NCI-H187 (cell line): ENCODE data around the gene OR6C3.
"Not testable (repeated sequence)": the region's sequence is repeated elsewhere in the genome, so short reads cannot be mapped to it uniquely, and the experiment has no call there.

Source experiments
- DNase-seq, 2 experiments: peaks; one replicate each; lab custom pipeline; 2025; lab: John Stamatoyannopoulos, UW

OR6C3 gene

DNA sequence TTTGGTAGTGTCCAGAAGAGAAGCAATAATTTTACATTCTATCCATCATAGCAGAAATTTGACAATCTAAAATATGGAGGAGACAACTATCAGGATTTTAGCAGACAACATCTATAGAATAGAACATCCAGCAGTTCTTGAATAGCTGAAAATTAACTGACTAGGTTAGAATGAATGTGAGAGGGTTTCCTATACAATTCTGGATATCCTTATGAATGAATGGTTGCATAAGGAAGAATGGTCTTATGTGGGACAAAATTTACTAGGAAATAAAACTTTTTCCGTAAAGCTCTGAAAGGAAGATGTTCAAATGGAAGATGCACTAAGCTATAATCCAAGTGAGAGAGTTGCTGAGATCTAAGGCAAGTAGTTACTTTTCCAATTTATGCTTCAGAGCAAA lies at the start of gene OR6C3:
OR6C3 (plus strand) TSS at position 301 of the 400 bp plus-strand sequence. CDS start 955 bp downstream, outside the sequence.
- no peak for DNase-seq

DNA sequence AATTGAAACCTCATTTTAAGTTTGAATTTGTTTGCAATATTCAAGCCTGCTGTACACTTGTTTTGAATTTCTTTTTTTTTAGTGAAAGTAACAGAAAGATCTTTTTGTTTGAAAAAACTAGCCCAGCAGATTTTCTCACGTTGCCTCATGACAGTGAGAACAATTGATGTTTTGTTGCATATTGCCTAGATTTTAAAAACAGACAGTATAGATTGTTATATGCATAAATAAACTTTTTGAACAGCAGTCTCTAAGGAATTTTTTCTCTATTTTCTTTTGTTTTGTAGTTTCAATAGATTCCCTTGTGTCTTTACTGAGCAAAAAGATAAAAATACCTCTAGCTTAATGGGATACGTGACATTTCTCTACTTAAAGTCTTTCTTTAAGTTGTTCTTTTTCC lies 49.6 kb upstream of the OR6C3 start:
- no peak for DNase-seq

DNA sequence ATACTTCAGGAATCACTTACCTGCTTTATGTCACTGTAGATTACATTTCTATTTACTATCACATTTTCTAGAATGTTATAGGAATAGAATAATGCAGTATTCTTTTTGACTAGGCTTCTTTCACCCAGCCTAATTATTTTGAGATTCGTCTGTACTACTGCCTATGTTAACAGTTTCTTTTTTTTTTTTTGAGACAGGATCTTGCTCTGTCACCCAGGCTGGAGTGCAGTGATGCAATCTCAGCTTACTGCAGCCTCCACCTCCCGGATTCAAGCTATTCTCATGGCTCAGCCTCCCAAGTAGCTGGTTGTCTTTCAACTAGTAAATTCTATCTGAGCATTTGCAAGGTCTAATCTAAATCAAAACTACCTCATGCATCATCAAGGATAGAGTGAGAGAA lies 40.5 kb upstream of the OR6C3 start:
- no peak for DNase-seq

DNA sequence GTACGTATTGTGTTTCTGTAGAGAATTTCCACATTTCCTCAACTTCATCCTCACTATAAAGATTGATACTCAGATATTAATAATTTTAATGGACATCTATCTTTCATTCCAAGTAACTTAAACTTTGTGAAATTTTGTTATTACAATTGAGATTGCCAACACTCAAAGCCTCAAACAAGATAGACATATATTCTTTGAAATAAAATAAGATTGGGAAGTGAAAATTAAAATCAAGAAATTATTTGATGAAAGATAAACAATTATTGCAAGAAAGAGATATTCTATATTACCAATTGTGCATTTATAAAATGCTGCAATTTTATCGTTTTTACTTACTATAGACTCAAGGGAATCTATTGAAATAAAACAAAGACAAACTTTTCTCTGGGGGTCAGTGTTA lies 34.1 kb upstream of the OR6C3 start, which contains the start of gene OR6C6:
OR6C6 (minus strand) TSS at position 101 of the 400 bp plus-strand sequence. CDS start 1,337 bp downstream, outside the sequence.
- no peak for DNase-seq

DNA sequence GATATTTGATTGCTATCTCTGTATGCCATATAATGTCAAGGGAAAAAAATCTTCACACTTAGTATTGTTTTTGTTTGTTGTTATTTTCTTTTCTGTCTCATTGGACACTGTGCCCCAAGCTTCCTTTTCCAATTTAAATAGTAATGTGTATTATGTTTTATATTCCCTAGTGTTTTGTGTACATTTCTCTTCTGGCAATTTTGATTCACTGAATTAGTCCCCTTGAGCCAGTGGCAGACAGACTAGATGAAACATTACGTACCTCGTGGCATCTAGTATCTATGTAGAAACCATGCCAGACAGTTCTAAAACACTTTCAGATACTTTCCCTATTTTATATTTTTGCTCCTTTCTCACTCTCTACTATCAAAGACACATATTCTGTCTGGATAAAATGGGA lies 16.5 kb upstream of the OR6C3 start, which contains the start of gene OR6C1:
OR6C1 (plus strand) TSS at position 301 of the 400 bp plus-strand sequence. CDS start 6,257 bp downstream, outside the sequence.
- DNase-seq: no peak

DNA sequence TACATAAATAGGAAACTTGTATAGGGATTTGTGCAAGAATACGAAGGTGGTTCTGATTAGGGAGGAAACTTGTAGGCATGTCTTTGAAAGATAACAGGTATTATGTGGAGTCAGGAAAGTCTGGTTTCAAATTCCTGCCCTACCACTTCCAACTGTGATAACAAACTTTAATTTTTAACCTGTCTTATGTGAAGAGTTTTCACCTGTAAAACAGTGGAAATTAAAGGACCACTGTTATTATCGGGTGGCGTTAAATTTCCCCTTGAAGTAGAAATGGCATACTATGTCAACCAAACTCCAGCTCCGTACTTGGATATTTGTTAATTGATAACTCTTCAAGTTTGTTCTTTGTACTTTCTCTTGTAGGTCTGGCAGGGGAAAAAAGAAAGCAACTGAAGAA lies 10.3 kb upstream of the OR6C3 start:
- DNase-seq: no peak

DNA sequence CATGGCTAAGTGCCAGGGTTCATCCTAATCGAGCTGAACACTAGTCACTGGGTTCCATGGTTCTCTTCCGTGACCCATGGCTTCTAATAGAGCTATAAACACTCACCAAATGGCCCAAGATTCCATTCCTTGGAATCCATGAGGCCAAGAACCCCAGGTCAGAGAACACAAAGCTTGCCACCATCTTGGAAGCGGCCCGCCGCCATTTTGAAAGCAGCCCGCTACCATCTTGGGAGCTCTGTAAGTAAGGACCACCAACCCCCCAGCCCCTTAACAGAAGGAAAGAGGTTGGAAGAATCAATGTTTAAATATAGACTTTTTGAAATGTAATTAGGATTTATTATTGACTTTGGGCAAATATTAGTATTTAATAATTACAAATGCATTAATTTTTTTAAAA lies 4.7 kb upstream of the OR6C3 start:
- DNase-seq: not testable (repeated sequence)

DNA sequence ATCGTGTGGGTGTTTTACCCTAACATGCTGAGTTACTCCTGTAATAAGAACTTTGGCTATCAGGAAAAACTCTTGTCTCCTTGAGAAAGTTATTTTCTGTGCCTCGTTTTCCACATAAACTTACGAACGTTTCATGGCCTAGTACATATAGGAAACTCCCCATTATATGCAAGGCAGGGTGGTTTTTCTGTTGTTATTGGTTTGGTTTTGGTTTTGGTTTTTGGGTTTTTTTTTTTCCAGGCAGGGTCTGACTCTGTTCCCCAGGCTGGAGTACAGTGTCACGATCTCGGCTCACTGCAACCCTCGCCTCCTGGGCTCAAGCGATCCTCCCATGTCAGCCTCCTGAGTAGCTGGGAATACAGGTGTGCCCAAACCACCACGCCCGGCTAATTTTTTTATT lies 5.5 kb downstream of the OR6C3 start:
- no peak for DNase-seq

DNA sequence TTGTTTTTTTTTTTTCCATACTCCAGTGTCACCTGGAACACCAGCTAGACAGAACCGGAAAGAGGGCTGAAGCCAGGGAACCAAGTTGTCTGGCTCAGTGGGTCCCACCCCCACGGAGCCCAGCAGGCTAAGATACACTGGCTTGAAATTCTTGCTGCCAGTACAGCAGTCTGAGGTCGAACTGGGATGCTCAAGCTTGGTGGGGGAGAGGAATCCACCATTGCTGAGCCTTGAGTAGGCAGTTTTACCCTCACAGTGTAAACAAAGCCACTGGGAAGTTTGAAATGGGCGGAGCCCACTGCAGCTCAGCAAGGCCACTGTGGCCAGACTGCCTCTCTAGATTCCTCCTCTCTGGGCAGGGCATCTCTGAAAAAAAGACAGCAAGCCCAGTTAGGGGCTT lies 24.8 kb downstream of the OR6C3 start:
- not testable (repeated sequence) for DNase-seq

DNA sequence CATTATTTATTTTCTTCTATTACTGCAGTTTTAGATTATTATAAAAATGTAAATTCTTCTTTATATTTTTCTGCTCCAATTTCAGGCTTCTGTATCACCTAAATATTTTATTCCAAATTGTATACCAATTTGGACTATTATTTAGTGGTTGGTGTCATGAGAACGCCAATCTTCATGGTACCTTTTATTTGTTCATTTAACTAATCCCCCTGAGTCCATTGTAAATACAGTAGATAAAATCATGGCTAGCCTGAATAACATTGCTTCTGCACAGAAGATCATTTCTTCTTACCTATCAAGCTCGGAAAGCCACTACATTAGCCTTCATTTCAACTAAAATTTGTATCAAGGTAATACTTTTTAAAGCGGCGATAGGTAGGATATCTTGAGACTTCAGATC lies 32.1 kb downstream of the OR6C3 start, which contains the start of gene OR6C75:
OR6C75 (plus strand) TSS at position 301 of the 400 bp plus-strand sequence. CDS start 2,136 bp downstream, outside the sequence.
- DNase-seq: no peak

DNA sequence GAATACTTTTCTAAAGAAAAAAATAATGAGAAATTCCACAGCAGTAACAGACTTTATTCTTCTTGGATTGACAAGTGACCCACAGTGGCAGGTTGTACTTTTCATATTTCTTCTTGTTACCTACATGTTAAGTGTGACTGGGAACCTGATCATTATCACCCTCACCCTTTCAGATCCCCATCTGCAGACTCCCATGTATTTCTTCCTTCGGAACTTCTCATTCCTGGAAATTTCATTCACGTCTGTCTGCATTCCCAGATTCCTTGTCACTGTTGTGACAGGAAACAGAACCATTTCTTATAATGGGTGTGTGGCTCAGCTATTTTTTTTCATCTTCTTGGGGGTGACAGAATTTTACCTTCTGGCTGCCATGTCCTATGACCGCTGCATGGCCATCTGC lies 34.5 kb downstream of the OR6C3 start:
- no peak for DNase-seq

DNA sequence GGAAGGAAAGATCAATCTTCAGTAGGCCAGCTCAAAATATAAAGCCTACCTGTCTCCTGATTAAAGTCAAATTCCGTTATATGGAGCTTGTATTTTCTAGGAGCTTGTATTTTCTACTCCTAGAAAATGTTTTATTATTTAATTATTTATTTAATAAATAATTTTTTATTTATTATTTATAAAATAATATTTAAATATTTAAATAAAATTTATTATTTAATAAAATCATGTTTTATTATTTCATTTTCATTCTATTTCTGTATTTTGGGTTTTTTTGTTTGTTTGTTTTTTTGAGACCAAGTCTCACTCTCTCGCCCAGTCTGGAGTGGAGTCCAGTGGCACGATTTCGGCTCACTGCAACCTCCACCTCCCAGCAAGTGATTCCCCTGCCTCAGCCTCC lies 42.0 kb downstream of the OR6C3 start:
- no peak for DNase-seq
